ENCODE data around the gene MDM2. TPM values are rescaled to one million over a fixed set of nuclear protein-coding genes. Genes with fewer than 3 reads are reported as not detected.
"Not testable (repeated sequence)": the region's sequence is repeated elsewhere in the genome, so short reads cannot be mapped to it uniquely, and the experiment has no call there.

Gene MDM2
- total RNA-seq, 1 experiment from 2014 or later = 207 TPM

DNA sequence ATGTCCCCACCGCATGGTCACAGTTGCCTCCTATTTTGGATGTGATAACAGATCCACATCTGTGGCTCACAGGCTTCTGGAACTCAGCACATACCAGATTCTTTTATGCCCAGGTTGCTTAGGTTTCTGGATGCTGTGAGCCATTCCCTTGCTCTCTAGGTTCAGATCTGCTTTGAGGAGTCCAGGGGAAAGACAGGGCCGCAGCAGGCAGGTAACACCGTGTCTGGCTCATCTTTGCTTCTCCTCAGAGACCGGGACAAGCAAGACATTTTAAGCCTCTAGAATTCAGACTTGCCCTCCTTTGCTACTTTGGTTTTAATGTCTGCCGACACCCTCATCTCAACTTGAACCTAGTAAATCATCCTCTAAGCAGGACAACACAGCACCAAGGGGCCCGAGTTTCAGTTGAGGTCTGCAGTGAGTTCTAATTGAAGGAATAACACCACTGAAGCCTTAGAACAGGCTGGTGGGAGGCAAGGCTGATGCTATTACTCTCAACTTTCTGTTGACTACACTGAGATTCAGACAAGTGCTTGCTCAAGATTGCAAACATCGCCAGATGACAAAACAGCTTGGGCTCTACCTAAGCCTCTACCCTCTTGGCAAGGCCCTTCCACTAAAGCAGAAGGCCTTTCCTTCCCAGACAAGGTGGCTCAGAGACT lies 55.3 kb downstream of the MDM2 start:
- CTCF ChIA-PET = interaction anchor here (1.1 kb wide), 1 partner anchor 8 kb away, joined by 3 read pairs; no protein-coding TSS in a partner anchor
- Mint-ChIP-seq H3K9me3 (no peaks in the 10 kb centered on the region), H3K27me3 (ENCODE audit: low read depth) (no peaks in the 10 kb centered on the region), H3K27ac (peak overlapping the region; percentile 26; the same call in 1 of the 2 replicates), H3K36me3 (no peaks in the 10 kb centered on the region), H3K4me1 (peaks cover 8% of the 10 kb centered on the region), H3K4me3 (no peak overlapping the region)
- POLR2A ChIA-PET = interaction anchor here (0.7 kb wide), 1 partner anchor 171 kb away, joined by 4 read pairs; no protein-coding TSS in a partner anchor
- ATAC-seq (no peak), DNase-seq (ENCODE audit: low spot score) (no peak)
- TF ChIP-seq PRRX2 (CRISPR knock-in tag; IDR thresholded peaks at IDR 0.05) (no peak), CTCF (IDR thresholded peaks at IDR 0.05) (no peak)
- TF ChIP-seq, protein P1, sequence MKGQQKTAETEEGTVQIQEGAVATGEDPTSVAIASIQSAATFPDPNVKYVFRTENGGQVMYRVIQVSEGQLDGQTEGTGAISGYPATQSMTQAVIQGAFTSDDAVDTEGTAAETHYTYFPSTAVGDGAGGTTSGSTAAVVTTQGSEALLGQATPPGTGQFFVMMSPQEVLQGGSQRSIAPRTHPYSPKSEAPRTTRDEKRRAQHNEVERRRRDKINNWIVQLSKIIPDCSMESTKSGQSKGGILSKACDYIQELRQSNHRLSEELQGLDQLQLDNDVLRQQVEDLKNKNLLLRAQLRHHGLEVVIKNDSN (CRISPR knock-in tag; IDR thresholded peaks at IDR 0.05) = no peak

- H3K27me3 Mint-ChIP-seq (ENCODE audit: low read depth); CTCF ChIA-PET; H3K36me3 Mint-ChIP-seq; H3K4me3 Mint-ChIP-seq; ATAC-seq; DNase-seq (ENCODE audit: low spot score); H3K27ac Mint-ChIP-seq; POLR2A ChIA-PET; H3K9me3 Mint-ChIP-seq: not testable (repeated sequence)
- peaks cover 14% of the 10 kb centered on the region for H3K4me1 Mint-ChIP-seq
Observed at GRCh38 chr12:68863886-68864454, 56.0 kb downstream of the MDM2 start.

- no peak overlapping the region for H3K27ac Mint-ChIP-seq
- H3K4me3 Mint-ChIP-seq = no peak overlapping the region
- H3K9me3 Mint-ChIP-seq = no peaks in the 10 kb centered on the region
- POLR2A ChIA-PET = no interaction called here
- no peak for ATAC-seq
- no peak for DNase-seq (ENCODE audit: low spot score)
- H3K4me1 Mint-ChIP-seq = peaks cover 14% of the 10 kb centered on the region
- H3K36me3 Mint-ChIP-seq = no peaks in the 10 kb centered on the region
- H3K27me3 Mint-ChIP-seq (ENCODE audit: low read depth) = no peaks in the 10 kb centered on the region
- CTCF ChIA-PET = no interaction called here
- no peak for TF ChIP-seq ZSCAN18 (CRISPR knock-in tag; IDR thresholded peaks at IDR 0.05)
- no peak for TF ChIP-seq GABPB1 (CRISPR knock-in tag; IDR thresholded peaks at IDR 0.05)
- TF ChIP-seq CTCF (IDR thresholded peaks at IDR 0.05) = no peak
- TF ChIP-seq EMX1 (CRISPR knock-in tag; IDR thresholded peaks at IDR 0.05) = no peak
- TF ChIP-seq ARID4B (CRISPR knock-in tag; IDR thresholded peaks at IDR 0.05; ENCODE audit: borderline replicate concordance) = no peak
- TF ChIP-seq GRHL2 (CRISPR knock-in tag; IDR thresholded peaks at IDR 0.05; ENCODE audit: insufficient replicate concordance, severe bottlenecking) = no peak
- TF ChIP-seq CREM (CRISPR knock-in tag; IDR thresholded peaks at IDR 0.05) = no peak
- no peak for TF ChIP-seq JAZF1 (CRISPR knock-in tag; IDR thresholded peaks at IDR 0.05)
- TF ChIP-seq, protein P1 (CRISPR knock-in tag; IDR thresholded peaks at IDR 0.05) = no peak
- TF ChIP-seq ELF4 (CRISPR knock-in tag; IDR thresholded peaks at IDR 0.05; ENCODE audit: low read depth) = no peak
- TF ChIP-seq TEAD1 (CRISPR knock-in tag; IDR thresholded peaks at IDR 0.05) = no peak
- TF ChIP-seq MXD4 (CRISPR knock-in tag; IDR thresholded peaks at IDR 0.05; ENCODE audit: borderline replicate concordance) = no peak
- TF ChIP-seq E2F5 (CRISPR knock-in tag; IDR thresholded peaks at IDR 0.05) = no peak
- TF ChIP-seq SMAD3 (CRISPR knock-in tag; IDR thresholded peaks at IDR 0.05; ENCODE audit: borderline replicate concordance) = no peak
- TF ChIP-seq ZNF219 (CRISPR knock-in tag; IDR thresholded peaks at IDR 0.05; ENCODE audit: borderline replicate concordance) = no peak
- TF ChIP-seq SMAD4 (CRISPR knock-in tag; IDR thresholded peaks at IDR 0.05) = no peak
Observed at GRCh38 chr12:68864604-68865003, 56.6 kb downstream of the MDM2 start.
